ENCODE measurements around the gene ELK4. TPM values are rescaled to one million over a fixed set of nuclear protein-coding genes. Genes with fewer than 3 reads are reported as not detected.
A peak's percentile ranks its signal among the peaks of the same experiment; 100 is the strongest.
"Not testable (repeated sequence)": the region's sequence is repeated elsewhere in the genome, so short reads cannot be mapped to it uniquely, and the experiment has no call there.

The ELK4 gene
- total RNA-seq, 4 donors from 2014 or later = 13.2 to 27.7 (median 16.0) TPM

- no peaks in the 10 kb centered on the region for H3K27me3 ChIP-seq
- H3K27ac ChIP-seq = no peak overlapping the region
- DNase-seq = no peak
- H3K4me3 ChIP-seq = no peak overlapping the region
- H3K4me1 ChIP-seq = peaks cover 0 to 3% (median 0%) of the 10 kb centered on the region in 3 donors
- TF ChIP-seq POLR2A (IDR thresholded peaks at IDR 0.05) = no peak
- TF ChIP-seq CTCF (IDR thresholded peaks at IDR 0.05) = no peak
- H3K36me3 ChIP-seq = no peaks in the 10 kb centered on the region
- WGBS, 2 donors = 83 to 100% methylated on average over 2 of the region's 2 CpGs
- H3K9me3 ChIP-seq = no peaks in the 10 kb centered on the region
- intact Hi-C loops (cut with DNase I) = no loop called here
These were observed 11.0 kb upstream of the ELK4 start for GRCh38 chr1:205642679-205643307.

- H3K9me3 ChIP-seq = no peaks in the 10 kb centered on the region
- H3K27me3 ChIP-seq = no peaks in the 10 kb centered on the region
- no peak overlapping the region for H3K4me3 ChIP-seq
- DNase-seq = no peak
- TF ChIP-seq POLR2A (IDR thresholded peaks at IDR 0.05) = no peak
- no peak for TF ChIP-seq CTCF (IDR thresholded peaks at IDR 0.05)
- intact Hi-C loops (cut with DNase I) = loop anchor here (5.0 kb wide), 1 partner anchor 47 kb away; no protein-coding TSS in a partner anchor
- H3K4me1 ChIP-seq = peaks cover 9 to 34% (median 9%) of the 10 kb centered on the region in 3 donors
- 100% methylated on average over 1 of the region's 1 CpG for WGBS, 2 donors
- no peaks in the 10 kb centered on the region for H3K36me3 ChIP-seq
- no peak overlapping the region for H3K27ac ChIP-seq
These were observed 7.8 kb upstream of the ELK4 start for GRCh38 chr1:205639567-205639966.

- H3K4me3 ChIP-seq = no peak overlapping the region
- H3K27me3 ChIP-seq = no peaks in the 10 kb centered on the region
- TF ChIP-seq CTCF (IDR thresholded peaks at IDR 0.05) (no peak), POLR2A (IDR thresholded peaks at IDR 0.05) (no peak)
- H3K27ac ChIP-seq = no peak overlapping the region
- H3K9me3 ChIP-seq = no peaks in the 10 kb centered on the region
- no peak for DNase-seq
- 88% methylated on average over 9 of the region's 9 CpGs for WGBS, 2 donors
- intact Hi-C loops (cut with DNase I) = loop anchor here (5.0 kb wide), 1 partner anchor 46 kb away; no protein-coding TSS in a partner anchor
- no peaks in the 10 kb centered on the region for H3K36me3 ChIP-seq
- peaks cover 9 to 47% (median 15%) of the 10 kb centered on the region in 3 donors for H3K4me1 ChIP-seq
These were observed 6.2 kb upstream of the ELK4 start for GRCh38 chr1:205637854-205638468.

- peak overlapping the region in 2 of 4 donors; percentile 45 to 52 for H3K27ac ChIP-seq
- H3K4me3 ChIP-seq = no peak overlapping the region
- peaks cover 9 to 57% (median 19%) of the 10 kb centered on the region in 3 donors for H3K4me1 ChIP-seq
- intact Hi-C loops (cut with DNase I) = loop anchor here (5.0 kb wide), 1 partner anchor 44 kb away; no protein-coding TSS in a partner anchor
- TF ChIP-seq CTCF (IDR thresholded peaks at IDR 0.05) (no peak), POLR2A (IDR thresholded peaks at IDR 0.05) (no peak)
- H3K9me3 ChIP-seq = no peaks in the 10 kb centered on the region
- 13 to 20% methylated on average over 4 of the region's 4 CpGs for WGBS, 2 donors
- no peaks in the 10 kb centered on the region for H3K36me3 ChIP-seq
- no peak for DNase-seq
- H3K27me3 ChIP-seq = no peaks in the 10 kb centered on the region
These were observed 4.9 kb upstream of the ELK4 start for GRCh38 chr1:205636732-205637131.

GRCh38 chr1:205636138-205636530 is 4.3 kb upstream of the ELK4 start:
- not testable (repeated sequence) for H3K4me3 ChIP-seq, H3K27me3 ChIP-seq, H3K9me3 ChIP-seq, H3K36me3 ChIP-seq, DNase-seq
- Histone ChIP-seq H3K4me1 (peaks cover 9 to 57% (median 19%) of the 10 kb centered on the region in 3 donors), H3K27ac (peak overlapping the region in 1 of 4 donors; percentile 45)
- intact Hi-C loops (cut with DNase I) = loop anchor here (5.0 kb wide), 1 partner anchor 44 kb away; no protein-coding TSS in a partner anchor
- WGBS, 2 donors = 22 to 61% methylated on average over 7 of the region's 7 CpGs

Measured in esophagus squamous epithelium (tissue), 5 donors.